GM12873 (cell line): ENCODE measurements around the gene PAQR8.

Source experiments
- TF ChIP-seq, protein P1 (sequence below): IDR thresholded peaks from 2 replicates; pipeline ENCODE4 v1.5.1; 2012; ENCODE audit warnings: low read depth, mild to moderate bottlenecking, moderate library complexity, low read length, control low read depth; ENCODE audit not compliant: insufficient read depth; ENCODE audit errors: missing control alignments

The PAQR8 gene

DNA sequence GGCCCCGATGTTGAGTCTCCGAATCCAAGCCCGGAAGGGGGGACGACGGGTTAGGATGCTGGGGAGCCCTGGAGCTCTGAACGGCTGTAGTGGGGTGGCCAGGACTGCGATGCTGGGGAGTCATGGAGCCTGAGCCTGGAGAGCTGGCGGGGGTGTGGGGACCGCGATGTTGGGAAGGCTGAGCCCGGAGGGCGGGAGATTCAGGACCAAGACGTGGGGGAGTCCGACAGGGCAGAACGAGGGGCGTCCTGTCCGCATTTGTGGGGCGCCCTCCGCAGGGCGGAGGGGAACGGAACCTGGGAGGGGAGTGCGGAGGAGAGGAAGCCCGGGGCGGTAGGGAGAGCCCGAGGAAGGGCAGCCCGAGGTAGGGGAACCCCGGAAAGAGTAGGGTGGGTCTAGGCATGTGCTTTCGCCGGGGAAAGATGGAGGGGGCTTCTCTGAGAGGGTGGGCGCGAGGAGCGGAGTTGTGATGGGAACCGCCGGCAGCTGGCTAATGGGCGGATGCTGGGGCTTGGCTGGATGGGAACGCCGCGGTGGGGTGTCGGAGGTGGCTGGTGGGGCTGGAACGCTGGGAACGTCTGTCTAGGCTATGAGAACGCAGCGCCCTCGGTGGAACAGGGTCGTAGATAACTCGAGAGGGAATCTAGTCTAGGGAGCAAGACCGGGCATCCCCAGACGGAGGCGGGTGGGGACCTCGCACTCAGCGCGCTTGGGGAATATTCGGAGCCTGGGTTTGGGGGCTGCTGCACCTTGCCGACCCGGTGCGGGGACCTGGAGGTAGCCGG lies 684 bp downstream of the PAQR8 start:
- TF ChIP-seq, protein P1, sequence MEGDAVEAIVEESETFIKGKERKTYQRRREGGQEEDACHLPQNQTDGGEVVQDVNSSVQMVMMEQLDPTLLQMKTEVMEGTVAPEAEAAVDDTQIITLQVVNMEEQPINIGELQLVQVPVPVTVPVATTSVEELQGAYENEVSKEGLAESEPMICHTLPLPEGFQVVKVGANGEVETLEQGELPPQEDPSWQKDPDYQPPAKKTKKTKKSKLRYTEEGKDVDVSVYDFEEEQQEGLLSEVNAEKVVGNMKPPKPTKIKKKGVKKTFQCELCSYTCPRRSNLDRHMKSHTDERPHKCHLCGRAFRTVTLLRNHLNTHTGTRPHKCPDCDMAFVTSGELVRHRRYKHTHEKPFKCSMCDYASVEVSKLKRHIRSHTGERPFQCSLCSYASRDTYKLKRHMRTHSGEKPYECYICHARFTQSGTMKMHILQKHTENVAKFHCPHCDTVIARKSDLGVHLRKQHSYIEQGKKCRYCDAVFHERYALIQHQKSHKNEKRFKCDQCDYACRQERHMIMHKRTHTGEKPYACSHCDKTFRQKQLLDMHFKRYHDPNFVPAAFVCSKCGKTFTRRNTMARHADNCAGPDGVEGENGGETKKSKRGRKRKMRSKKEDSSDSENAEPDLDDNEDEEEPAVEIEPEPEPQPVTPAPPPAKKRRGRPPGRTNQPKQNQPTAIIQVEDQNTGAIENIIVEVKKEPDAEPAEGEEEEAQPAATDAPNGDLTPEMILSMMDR, result peak; percentile 45

- TF ChIP-seq, protein P1, result no peak
Measured at GRCh38 chr6:52363228-52363867, 1.4 kb downstream of the PAQR8 start.

GRCh38 chr6:52364480-52365166 lies 2.7 kb downstream of the PAQR8 start:
- TF ChIP-seq, protein P1, result no peak

- TF ChIP-seq, protein P1, result no peak
Measured at GRCh38 chr6:52365317-52365716, 3.4 kb downstream of the PAQR8 start.

DNA sequence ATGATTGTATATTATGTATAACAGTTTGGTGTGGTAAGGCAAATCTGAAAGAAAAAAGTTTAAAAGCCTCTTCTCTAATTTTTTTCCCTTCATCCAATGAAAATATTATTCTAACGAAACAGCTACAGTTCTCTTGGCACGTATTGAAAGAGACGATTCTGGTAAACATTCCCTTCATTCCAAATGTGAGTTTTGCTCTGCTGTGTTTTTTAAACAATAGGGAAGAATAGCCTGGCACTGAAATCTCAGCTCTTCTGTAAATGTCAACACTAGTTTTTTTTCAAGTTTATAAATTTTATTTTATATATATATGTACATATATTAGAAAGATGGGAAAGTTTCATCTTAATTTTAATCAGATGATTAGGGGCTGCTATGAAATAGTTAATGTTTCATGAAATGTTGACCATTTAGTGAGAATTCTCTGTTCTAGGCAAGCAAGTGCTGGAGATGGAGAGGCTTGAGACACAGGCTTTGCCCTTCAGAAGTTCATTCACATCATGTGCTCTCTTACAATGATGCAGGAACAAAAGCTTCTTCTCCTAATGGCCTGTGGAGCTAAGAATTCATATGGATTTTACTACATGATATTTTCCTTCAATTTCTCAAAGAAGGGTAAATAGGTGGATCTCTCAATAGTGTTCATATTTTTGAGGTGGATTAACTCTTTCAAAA lies 4.1 kb downstream of the PAQR8 start:
- TF ChIP-seq, protein P1, result no peak

GRCh38 chr6:52368002-52368401 lies 6.1 kb downstream of the PAQR8 start:
- TF ChIP-seq, protein P1, result no peak
